HG03280 (cell line): ENCODE measurements around the gene U2AF2.

Experiments used
- ATAC-seq: cut with Tn5 transposase; IDR thresholded peaks from one replicate; pipeline ENCODE4 v1.9.1; 2021; ENCODE audit warnings: mild to moderate bottlenecking, moderate library complexity; ENCODE audit not compliant: unreplicated experiment

U2AF2 gene

GRCh38 chr19:55621205-55621672 lies 33.6 kb upstream of the U2AF2 start:
- no peak for ATAC-seq

- ATAC-seq, result no peak
Observed at GRCh38 chr19:55621673-55622231, 33.1 kb upstream of the U2AF2 start.

- ATAC-seq, result no peak
Observed at GRCh38 chr19:55622242-55622969, 32.4 kb upstream of the U2AF2 start.

GRCh38 chr19:55623130-55623529 lies 31.7 kb upstream of the U2AF2 start:
- ATAC-seq, result no peak

GRCh38 chr19:55623561-55623960 lies 31.3 kb upstream of the U2AF2 start:
- ATAC-seq, result no peak

- ATAC-seq, result peak; percentile 64
Observed at GRCh38 chr19:55624109-55625003, 30.5 kb upstream of the U2AF2 start, which contains the start of gene ZNF784. Gene ZNF784, minus strand, starts transcription at chr19:55624566. Its CDS starts 5 bp downstream, at chr19:55624561.

GRCh38 chr19:55625004-55625326 lies 29.9 kb upstream of the U2AF2 start:
- ATAC-seq, result no peak

GRCh38 chr19:55626350-55626749 lies 28.5 kb upstream of the U2AF2 start:
- ATAC-seq, result no peak

- no peak for ATAC-seq
Observed at GRCh38 chr19:55632463-55632834, 22.4 kb upstream of the U2AF2 start.

- no peak for ATAC-seq
Observed at GRCh38 chr19:55633861-55634260, 21.0 kb upstream of the U2AF2 start.

- ATAC-seq, result no peak
Observed at GRCh38 chr19:55635334-55635717, 19.5 kb upstream of the U2AF2 start.

- no peak for ATAC-seq
Observed at GRCh38 chr19:55635856-55636440, 18.9 kb upstream of the U2AF2 start.

- ATAC-seq, result no peak
Observed at GRCh38 chr19:55636723-55637122, 18.1 kb upstream of the U2AF2 start.

GRCh38 chr19:55637534-55637933 lies 17.3 kb upstream of the U2AF2 start:
- ATAC-seq, result no peak

- ATAC-seq, result no peak
Observed at GRCh38 chr19:55638864-55639359, 15.9 kb upstream of the U2AF2 start.

GRCh38 chr19:55640043-55640576 lies 14.7 kb upstream of the U2AF2 start:
- no peak for ATAC-seq

GRCh38 chr19:55640577-55641425 lies 14.0 kb upstream of the U2AF2 start, which contains the start of gene ZNF580:
Gene ZNF580, plus strand, starts transcription at chr19:55641002. Its CDS starts 1,507 bp downstream, at chr19:55642509.
- ATAC-seq, result no peak

GRCh38 chr19:55641426-55642152 lies 13.2 kb upstream of the U2AF2 start:
- ATAC-seq, result no peak
